GM19025 (cell line): ENCODE measurements around the gene MMP21.
A peak's percentile ranks its signal among the peaks of the same experiment; 100 is the strongest.

Source experiments
- ATAC-seq: cut with Tn5 transposase; IDR thresholded peaks from one replicate; pipeline ENCODE4 v1.9.1; 2021; ENCODE audit warnings: mild to moderate bottlenecking, low read depth, moderate library complexity; ENCODE audit not compliant: unreplicated experiment

The MMP21 gene

GRCh38 chr10:125719173-125720001 lies 56.2 kb downstream of the MMP21 start, which contains the start of gene EDRF1:
EDRF1 (plus strand) TSS chr10:125719709; CDS start chr10:125719808, 99 bp downstream.
- peak; percentile 84 for ATAC-seq
